PC-3 (cell line): ENCODE results near the gene PITPNM3. TPM values are rescaled to one million over a fixed set of nuclear protein-coding genes. Genes with fewer than 3 reads are reported as not detected.
A peak's percentile ranks its signal among the peaks of the same experiment; 100 is the strongest.

Source experiments
- ATAC-seq: fragments of 200-7000 bp; cut with Tn5 transposase; 2 replicates; pipeline ENCODE4 v1.9.1; 2020; ENCODE audit warnings: mild to moderate bottlenecking, moderate library complexity
- BruUV-seq: library from RNA; stranded (reverse); fragments of 400-500 nt; replicated peaks from 2 replicates; lab custom pipeline; 2021; lab: Mats Ljungman, UMichigan
- CTCF ChIA-PET: fragments of 300-600 bp; sonication (Branson Sonifier 250); formaldehyde crosslinking; loops from one replicate; lab custom pipeline; 2022; ENCODE audit warnings: antibody characterized with exemption; lab: Charles Lee
- POLR2A ChIA-PET: fragments of 300-600 bp; sonication (Branson Sonifier 250); formaldehyde crosslinking; loops from one replicate; lab custom pipeline; 2022; ENCODE audit warnings: antibody characterized with exemption; ENCODE audit not compliant: unreplicated experiment; lab: Charles Lee
- DNase-seq: peaks from one replicate; pipeline ENCODE4 v3.0.0-alpha.2; 2015
- H2AFZ ChIP-seq: fragments of 300-600 bp; sonication (generic); 2 replicates; pipeline ENCODE4 v1.6.0; 2016; ENCODE audit warnings: antibody characterized with exemption, low read length
- H3F3A ChIP-seq: fragments of 300-600 bp; sonication (generic); one replicate; pipeline ENCODE4 v1.6.0; 2017; ENCODE audit warnings: antibody characterized with exemption, low read length, control low read depth, mild to moderate bottlenecking; ENCODE audit not compliant: unreplicated experiment
- H3K27ac ChIP-seq: fragments of 300-600 bp; sonication (generic); 2 replicates; pipeline ENCODE4 v1.5.1; 2016; ENCODE audit warnings: mild to moderate bottlenecking, low read length
- H3K27me3 ChIP-seq: fragments of 300-600 bp; sonication (generic); 2 replicates; pipeline ENCODE4 v1.6.1; 2016; ENCODE audit warnings: low read length, mixed read lengths
- H3K36me3 ChIP-seq: fragments of 300-600 bp; sonication (generic); 2 replicates; pipeline ENCODE4 v1.6.1; 2016; ENCODE audit warnings: low read depth, mixed run types, low read length, mixed read lengths
- H3K4me1 ChIP-seq: fragments of 300-600 bp; sonication (generic); 2 replicates; pipeline ENCODE4 v1.5.1; 2016; ENCODE audit warnings: low read length; ENCODE audit not compliant: insufficient read depth
- H3K4me2 ChIP-seq: fragments of 300-600 bp; sonication (generic); 2 replicates; pipeline ENCODE4 v1.6.0; 2016; ENCODE audit warnings: low read length
- H3K4me3 ChIP-seq: fragments of 300-600 bp; sonication (generic); 2 replicates; pipeline ENCODE4 v1.5.1; 2016; ENCODE audit warnings: mild to moderate bottlenecking, low read length, mixed read lengths
- H3K79me2 ChIP-seq: fragments of 300-600 bp; sonication (generic); 2 replicates; pipeline ENCODE4 v1.6.1; 2017; ENCODE audit warnings: low read length, mixed read lengths
- H3K9ac ChIP-seq: fragments of 300-600 bp; sonication (generic); 2 replicates; pipeline ENCODE4 v1.6.0; 2016; ENCODE audit warnings: mild to moderate bottlenecking, low read length
- H3K9me2 ChIP-seq: fragments of 300-600 bp; sonication (generic); replicated peaks from 2 replicates; pipeline ENCODE4 v1.6.1; 2016; ENCODE audit warnings: mixed run types, low read length, mixed read lengths
- H3K9me3 ChIP-seq: fragments of 300-600 bp; sonication (generic); 2 replicates; pipeline ENCODE4 v1.6.1; 2016; ENCODE audit warnings: low read length, mixed read lengths
- H4K20me1 ChIP-seq: fragments of 300-600 bp; sonication (generic); 2 replicates; pipeline ENCODE4 v1.6.1; 2016; ENCODE audit warnings: low read length, mixed read lengths
- CTCF ChIP-seq: fragments of 300-600 bp; sonication (generic); conservative IDR thresholded peaks from 2 replicates; pipeline ENCODE4 v1.5.1; 2017; ENCODE audit warnings: antibody characterized with exemption, low read depth, mild to moderate bottlenecking, low read length
- EZH2 ChIP-seq: fragments of 300-600 bp; sonication (generic); IDR thresholded peaks from one replicate; pipeline ENCODE4 v1.6.1; 2017; ENCODE audit warnings: antibody characterized with exemption, mild to moderate bottlenecking, low read length; ENCODE audit not compliant: unreplicated experiment
- EZH2phosphoT487 ChIP-seq: fragments of 300-600 bp; sonication (generic); IDR thresholded peaks from 2 replicates; pipeline ENCODE4 v1.6.1; 2018; ENCODE audit warnings: mild to moderate bottlenecking, antibody characterized with exemption, low read length, borderline replicate concordance
- intact Hi-C: fragments of 100-400 bp; cut with micrococcal nuclease; formaldehyde crosslinking; loops from 2 replicates; pipeline ENCODE4 v1.9.0; 2023
- total RNA-seq: library from RNA; depleted of rRNA; stranded (reverse); fragments of >200 nt; gene quantifications from 2 replicates; pipeline ENCODE4 v1.2.3, GENCODE V29; 2014

Gene PITPNM3
- total RNA-seq, 1 experiment from 2014 or later = 7.1 TPM

DNA sequence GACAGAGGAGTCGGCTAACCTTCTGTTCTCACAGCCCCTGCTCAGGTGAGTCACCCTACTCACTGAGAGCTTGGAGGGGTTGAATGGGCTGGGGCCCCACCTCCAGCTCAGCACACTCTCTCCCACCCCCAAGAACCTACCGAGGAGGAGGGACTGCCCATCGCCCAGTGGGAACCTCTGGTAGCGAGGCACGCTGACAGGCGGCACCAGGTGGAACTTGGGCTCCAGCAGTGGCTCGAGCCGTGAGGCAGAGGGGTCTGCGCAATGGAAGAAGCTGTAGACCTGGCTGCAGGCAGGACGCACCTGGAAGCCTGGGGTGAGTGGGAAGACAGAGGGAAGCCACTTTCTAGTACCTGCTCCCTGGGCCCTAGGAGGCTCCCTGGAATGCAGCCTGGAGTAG, 83.8 kb downstream of the PITPNM3 start:
- H3K4me3 ChIP-seq = no peak overlapping the region
- ChIA-PET POLR2A (no interaction called here), CTCF (interaction anchor here (0.6 to 1.1 kb wide), 4 partner anchors 37 to 176 kb away, joined by 3 to 4 read pairs (median 3); no protein-coding TSS in a partner anchor)
- no peak overlapping the region for H3K9ac ChIP-seq
- no peak overlapping the region for H3K27ac ChIP-seq
- intact Hi-C loops = loop anchor here (2.0 to 5.0 kb wide), 2 partner anchors 82 to 175 kb away; no protein-coding TSS in a partner anchor
- no peaks in the 10 kb centered on the region for H4K20me1 ChIP-seq
- H2AFZ ChIP-seq = no peak overlapping the region
- no peaks in the 10 kb centered on the region for H3K36me3 ChIP-seq
- peaks cover 15% of the 10 kb centered on the region for H3K4me1 ChIP-seq
- H3K27me3 ChIP-seq = no peaks in the 10 kb centered on the region
- TF ChIP-seq EZH2 (no peak), CTCF (no peak), EZH2phosphoT487 (no peak)
- DNase-seq (no peak), ATAC-seq (no peak)
- H3K9me3 ChIP-seq = no peaks in the 10 kb centered on the region
- H3F3A ChIP-seq = no peaks in the 10 kb centered on the region
- no peaks in the 10 kb centered on the region for H3K9me2 ChIP-seq
- no TSS peak for BruUV-seq
- no peak overlapping the region for H3K4me2 ChIP-seq
- H3K79me2 ChIP-seq = no peaks in the 10 kb centered on the region

DNA sequence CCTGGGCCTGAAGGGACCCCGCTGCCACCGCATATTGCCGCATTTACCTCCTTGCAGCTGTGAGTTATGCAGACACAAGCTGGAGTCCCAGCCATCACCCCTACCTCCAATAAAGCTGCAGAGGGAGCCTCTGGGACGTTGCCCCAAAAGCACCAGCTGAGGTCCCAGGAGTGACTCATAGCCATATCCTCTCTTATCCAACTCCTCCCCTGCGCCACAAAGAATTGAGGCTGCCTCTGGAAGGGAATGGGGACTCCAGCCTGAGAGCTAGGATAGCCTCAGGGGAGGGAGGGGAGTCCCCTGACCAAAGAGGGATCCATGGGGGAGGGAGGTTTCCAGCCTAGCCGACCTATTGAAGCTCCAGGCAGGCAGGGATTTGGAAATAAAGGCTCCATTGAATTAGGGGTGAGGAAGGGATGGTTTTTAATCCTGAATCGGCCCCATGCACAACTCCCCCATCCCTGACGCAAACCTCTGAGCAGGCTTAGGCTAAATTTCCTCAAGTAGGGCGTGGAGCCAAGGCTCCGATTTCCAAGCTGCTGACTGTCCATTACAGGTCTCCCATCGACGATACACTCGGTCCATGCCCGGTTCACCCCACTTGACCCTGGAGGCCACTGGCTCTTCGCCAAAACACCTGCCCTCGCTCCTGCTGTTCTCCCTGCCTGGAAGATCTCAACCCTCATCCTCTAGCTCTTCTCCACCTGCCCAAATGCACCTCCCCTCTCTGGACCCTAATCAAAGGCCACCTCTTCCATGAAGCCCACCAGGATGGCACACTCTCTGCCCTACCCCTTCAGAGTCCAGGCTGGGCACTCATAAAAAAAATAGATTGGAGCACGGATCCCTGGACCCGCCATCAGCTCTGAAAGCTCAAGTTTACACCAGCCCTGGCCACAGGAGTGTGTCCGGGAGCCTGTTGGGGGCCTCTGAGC, 84.6 kb downstream of the PITPNM3 start:
- no peaks in the 10 kb centered on the region for H3K9me2 ChIP-seq
- ChIA-PET POLR2A (no interaction called here), CTCF (interaction anchor here (1.1 kb wide), 1 partner anchor 88 kb away, joined by 4 read pairs; no protein-coding TSS in a partner anchor)
- intact Hi-C loops = loop anchor here (2.0 to 5.0 kb wide), 2 partner anchors 83 to 176 kb away; no protein-coding TSS in a partner anchor
- no peaks in the 10 kb centered on the region for H4K20me1 ChIP-seq
- TF ChIP-seq EZH2 (no peak), EZH2phosphoT487 (no peak), CTCF (0 out of 2 replicates have a peak, but pooled peaks have one; percentile 11)
- DNase-seq (peak; percentile 63), ATAC-seq (peak; percentile 62)
- no peaks in the 10 kb centered on the region for H3K9me3 ChIP-seq
- H3K9ac ChIP-seq = no peak overlapping the region
- H3K27ac ChIP-seq = no peak overlapping the region
- no peak overlapping the region for H3K4me3 ChIP-seq
- H2AFZ ChIP-seq = no peak overlapping the region
- no peaks in the 10 kb centered on the region for H3F3A ChIP-seq
- no peaks in the 10 kb centered on the region; the same call in 1 of the 2 replicates for H3K36me3 ChIP-seq
- no TSS peak for BruUV-seq
- H3K79me2 ChIP-seq = no peaks in the 10 kb centered on the region
- H3K4me2 ChIP-seq = peak overlapping the region; percentile 46
- peaks cover 15% of the 10 kb centered on the region for H3K4me1 ChIP-seq
- no peaks in the 10 kb centered on the region for H3K27me3 ChIP-seq
